EL (cell line): ENCODE results near the gene RPS6KB2.
A peak's percentile ranks its signal among the peaks of the same experiment; 100 is the strongest.
"Not testable (repeated sequence)": the region's sequence is repeated elsewhere in the genome, so short reads cannot be mapped to it uniquely, and the experiment has no call there.

Experiments
- DNase-seq: peaks from one replicate; pipeline ENCODE4 v3.0.0-alpha.2; 2016

Gene RPS6KB2

GRCh38 chr11:67468759-67469507 lies 40.6 kb downstream of the RPS6KB2 start, which contains the start of gene TMEM134:
Gene TMEM134, minus strand, starts transcription at chr11:67469251. Its CDS starts 59 bp downstream, at chr11:67469192.
- peak; percentile 90 for DNase-seq

- no peak for DNase-seq
Observed at GRCh38 chr11:67469508-67469811, 41.2 kb downstream of the RPS6KB2 start.

- DNase-seq = no peak
Observed at GRCh38 chr11:67470337-67471002, 42.2 kb downstream of the RPS6KB2 start.

GRCh38 chr11:67472882-67473281 lies 44.6 kb downstream of the RPS6KB2 start:
- DNase-seq = no peak

- not testable (repeated sequence) for DNase-seq
Observed at GRCh38 chr11:67476692-67477091, 48.4 kb downstream of the RPS6KB2 start.

- DNase-seq = not testable (repeated sequence)
Observed at GRCh38 chr11:67477344-67478050, 49.2 kb downstream of the RPS6KB2 start.

GRCh38 chr11:67482275-67482826 lies 54.1 kb downstream of the RPS6KB2 start:
- no peak for DNase-seq

- peak; percentile 98 for DNase-seq
Observed at GRCh38 chr11:67482827-67483798, 54.8 kb downstream of the RPS6KB2 start, which contains the start of gene AIP. Gene AIP, plus strand, starts transcription at chr11:67483026. Its CDS starts 133 bp downstream, at chr11:67483159.

GRCh38 chr11:67483831-67484665 lies 55.8 kb downstream of the RPS6KB2 start:
- DNase-seq = no peak

GRCh38 chr11:67484847-67485311 lies 56.6 kb downstream of the RPS6KB2 start:
- DNase-seq = no peak
